ENCODE results near the gene LIME1.
"Not testable (repeated sequence)": the region's sequence is repeated elsewhere in the genome, so short reads cannot be mapped to it uniquely, and the experiment has no call there.

Gene LIME1

GRCh38 chr20:63708301-63709148 lies 27.9 kb upstream of the LIME1 start:
- no peak for DNase-seq

- no peak for DNase-seq
Measured at GRCh38 chr20:63709149-63709527, 27.3 kb upstream of the LIME1 start.

DNA sequence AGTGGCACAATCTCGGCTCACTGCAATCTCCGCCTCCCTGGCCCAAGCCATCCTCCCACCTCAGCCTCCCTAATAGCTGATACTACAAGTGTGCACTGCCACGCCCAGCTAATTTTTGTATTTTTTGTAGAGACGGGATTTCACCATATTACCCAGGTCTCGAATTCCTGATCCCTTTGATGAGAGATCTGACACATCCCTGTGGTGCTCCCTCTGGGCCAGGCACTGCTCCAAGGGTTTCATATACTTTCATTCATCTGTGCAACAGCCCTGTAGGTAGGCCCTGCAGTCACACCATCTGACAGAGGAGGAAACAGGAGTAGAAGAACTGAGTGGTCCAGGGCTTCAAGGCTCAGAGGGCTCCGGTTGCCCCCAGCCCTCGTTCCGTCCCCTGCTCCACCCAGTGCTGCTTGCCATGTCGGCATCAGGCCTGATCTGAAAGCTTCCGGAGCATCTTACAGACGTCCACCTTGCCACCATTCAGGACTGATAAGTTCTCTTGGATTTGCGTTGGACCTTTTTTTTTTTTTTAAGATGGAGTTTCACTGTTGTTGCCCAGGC lies 25.3 kb upstream of the LIME1 start:
- DNase-seq = no peak

DNA sequence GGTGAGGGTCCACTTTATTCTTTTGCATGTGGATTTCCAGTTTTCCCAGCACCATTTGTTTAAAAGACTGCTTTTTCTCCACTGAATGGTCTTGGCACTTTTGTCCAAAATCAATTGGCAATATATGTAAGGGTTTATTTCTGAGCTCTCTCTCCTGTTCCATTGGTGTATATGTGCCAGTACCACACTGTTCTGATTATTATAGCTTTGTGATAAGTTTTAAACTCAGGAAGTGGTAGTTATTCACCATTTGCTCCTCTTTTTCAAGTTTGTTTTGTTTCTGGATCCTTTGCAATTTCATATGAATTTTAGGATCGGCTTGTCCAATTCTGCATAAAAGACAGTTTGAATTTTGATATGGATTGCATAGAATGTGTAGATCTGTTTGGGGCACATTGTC lies 24.3 kb upstream of the LIME1 start:
- DNase-seq = no peak

GRCh38 chr20:63714858-63715257 lies 21.6 kb upstream of the LIME1 start:
- no peak for DNase-seq

DNA sequence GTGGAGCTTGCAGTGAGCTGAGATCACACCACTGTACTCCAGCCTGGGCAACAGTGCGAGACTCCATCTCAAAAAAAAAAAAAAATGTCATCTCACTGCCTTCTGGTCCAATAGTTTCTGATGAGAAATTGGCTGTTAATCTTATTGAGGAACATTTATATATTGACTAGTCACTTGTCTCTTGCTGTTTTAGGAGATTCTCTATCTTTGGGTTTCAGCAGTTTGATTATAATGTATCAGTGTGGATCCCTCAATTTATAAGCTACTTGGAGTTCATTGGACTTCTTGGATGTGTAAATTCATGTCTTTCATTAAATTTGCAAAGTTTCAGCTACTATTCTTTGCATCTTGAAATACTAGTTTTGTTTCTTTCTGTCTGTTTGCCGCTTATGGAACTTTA lies 17.5 kb upstream of the LIME1 start:
- no peak for DNase-seq

GRCh38 chr20:63722967-63723622 lies 13.4 kb upstream of the LIME1 start:
- not testable (repeated sequence) for DNase-seq

- DNase-seq = not testable (repeated sequence)
Measured at GRCh38 chr20:63730189-63730733, 6.2 kb upstream of the LIME1 start.

- DNase-seq = no peak
Measured at GRCh38 chr20:63731410-63731809, 5.1 kb upstream of the LIME1 start.

DNA sequence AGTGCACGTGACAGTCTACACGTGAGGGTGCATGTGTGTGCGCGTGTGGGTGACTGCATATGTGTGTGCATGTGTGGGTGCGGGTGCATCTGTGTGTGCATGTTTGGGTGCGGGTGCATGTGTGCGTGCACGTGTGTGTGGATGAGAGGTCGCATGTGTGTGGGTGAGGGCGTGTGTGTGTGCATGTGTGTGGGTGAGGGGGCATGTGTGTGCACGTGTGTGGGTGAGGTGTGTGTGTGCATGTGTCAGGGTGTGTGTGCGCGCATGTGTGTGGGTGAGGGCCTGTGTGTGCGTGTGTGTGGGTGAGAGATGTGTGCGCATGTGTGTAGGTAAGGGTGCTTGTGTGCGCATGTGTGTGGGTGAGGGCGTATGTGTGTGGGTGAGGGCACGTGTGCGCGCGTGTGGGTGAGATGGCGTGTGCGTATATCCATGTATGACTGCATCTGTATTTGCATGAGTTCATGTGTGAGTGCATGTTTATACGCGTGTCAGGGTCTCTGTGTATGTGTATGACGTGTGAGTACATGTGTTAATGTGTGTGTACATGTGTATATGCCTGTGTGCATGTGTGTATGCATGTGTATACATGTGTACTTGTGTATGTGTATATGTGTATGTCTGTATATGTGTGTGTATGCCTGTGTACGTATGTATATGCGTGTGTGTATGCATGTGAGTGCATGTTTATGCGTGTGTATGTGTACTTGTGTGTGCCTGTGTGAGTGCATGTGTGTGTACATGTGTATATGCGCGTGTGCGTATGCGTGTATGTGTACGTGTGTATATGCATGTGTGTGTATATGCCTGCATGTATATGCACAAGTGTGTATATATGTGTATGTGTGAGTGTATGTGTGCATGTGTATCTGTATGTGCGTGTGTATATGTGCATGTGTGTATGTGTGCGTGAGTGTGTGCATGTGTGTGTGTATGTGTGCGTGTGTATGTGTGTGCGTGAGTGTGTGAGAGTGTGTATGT lies 4.1 kb upstream of the LIME1 start:
- no peak for DNase-seq

DNA sequence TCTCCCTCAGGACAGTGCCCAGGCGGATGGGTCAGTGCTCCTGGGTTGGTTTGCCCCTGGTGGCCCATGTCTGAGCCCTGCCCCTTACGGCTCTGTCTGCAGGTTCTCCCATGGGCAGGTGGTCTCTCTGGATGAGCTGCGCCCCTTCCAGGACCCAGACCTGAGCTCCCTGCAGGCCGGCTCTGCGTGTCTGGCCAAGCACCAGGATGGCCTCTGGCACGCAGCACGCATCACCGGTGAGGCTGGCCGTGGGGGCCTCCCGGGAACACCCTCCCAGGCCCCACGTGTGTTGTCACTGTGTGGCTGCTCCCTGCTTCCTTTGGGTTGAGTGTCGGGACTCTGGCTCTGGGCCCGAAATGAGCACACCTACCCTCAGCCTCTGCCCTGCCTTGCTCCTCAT lies 3.3 kb upstream of the LIME1 start:
- DNase-seq = no peak

GRCh38 chr20:63733579-63734081 lies 2.8 kb upstream of the LIME1 start:
- no peak for DNase-seq

- no peak for DNase-seq
Measured at GRCh38 chr20:63734111-63734945, 2.1 kb upstream of the LIME1 start.

DNA sequence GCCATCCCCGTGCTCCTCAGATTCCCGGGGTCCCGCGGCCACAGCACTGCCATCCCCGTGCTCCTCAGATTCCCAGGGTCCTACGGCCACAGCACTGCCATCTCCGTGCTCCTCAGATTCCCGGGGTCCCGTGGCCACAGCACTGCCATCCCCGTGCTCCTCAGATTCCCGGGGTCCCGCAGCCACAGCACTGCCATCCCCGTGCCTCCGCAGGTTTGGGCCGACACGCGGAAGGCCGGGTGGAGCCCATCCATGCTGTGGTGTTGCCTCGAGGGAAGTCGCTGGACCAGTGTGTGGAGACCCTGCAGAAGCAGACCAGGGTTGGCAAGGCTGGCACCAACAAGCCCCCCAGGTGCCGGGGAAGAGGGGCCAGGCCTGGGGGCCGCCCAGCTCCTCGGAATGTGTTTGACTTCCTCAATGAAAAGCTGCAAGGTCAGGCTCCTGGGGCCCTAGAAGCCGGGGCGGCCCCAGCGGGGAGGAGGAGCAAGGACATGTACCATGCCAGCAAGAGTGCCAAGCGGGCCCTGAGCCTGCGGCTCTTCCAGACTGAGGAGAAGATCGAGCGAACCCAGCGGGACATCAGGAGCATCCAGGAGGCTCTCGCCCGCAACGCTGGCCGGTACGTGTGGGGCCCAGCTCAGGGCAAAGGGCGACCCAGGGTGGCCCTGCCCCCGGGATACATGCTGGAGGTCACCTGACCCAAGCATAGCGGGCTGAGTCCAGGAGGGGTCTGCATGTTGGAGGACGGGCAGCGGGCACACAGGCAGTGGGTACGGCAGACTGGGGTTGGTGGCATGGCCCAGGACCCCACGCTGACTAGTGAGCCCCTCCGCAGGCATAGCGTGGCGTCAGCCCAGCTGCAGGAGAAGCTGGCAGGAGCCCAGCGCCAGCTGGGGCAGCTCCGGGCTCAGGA lies 1.3 kb upstream of the LIME1 start:
- DNase-seq = no peak

- peak in 1 of 4 experiments; percentile 27 for DNase-seq
Measured at GRCh38 chr20:63736893-63737694, 630 bp downstream of the LIME1 start.

DNA sequence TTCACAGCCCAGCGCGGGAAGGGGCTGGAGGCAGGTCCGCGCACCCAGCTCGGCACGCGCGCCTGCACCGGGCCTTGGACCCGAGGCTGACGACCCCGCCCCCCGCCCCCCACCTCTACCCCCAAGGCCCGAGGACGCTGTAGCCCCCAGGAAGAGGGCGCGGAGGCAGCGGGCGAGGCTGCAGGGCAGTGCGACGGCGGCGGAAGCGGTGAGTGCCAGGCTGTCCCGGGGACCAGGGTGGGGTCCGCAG lies 1.2 kb downstream of the LIME1 start:
- DNase-seq = no peak

- no peak for DNase-seq
Measured at GRCh38 chr20:63737945-63738686, 1.7 kb downstream of the LIME1 start.

DNA sequence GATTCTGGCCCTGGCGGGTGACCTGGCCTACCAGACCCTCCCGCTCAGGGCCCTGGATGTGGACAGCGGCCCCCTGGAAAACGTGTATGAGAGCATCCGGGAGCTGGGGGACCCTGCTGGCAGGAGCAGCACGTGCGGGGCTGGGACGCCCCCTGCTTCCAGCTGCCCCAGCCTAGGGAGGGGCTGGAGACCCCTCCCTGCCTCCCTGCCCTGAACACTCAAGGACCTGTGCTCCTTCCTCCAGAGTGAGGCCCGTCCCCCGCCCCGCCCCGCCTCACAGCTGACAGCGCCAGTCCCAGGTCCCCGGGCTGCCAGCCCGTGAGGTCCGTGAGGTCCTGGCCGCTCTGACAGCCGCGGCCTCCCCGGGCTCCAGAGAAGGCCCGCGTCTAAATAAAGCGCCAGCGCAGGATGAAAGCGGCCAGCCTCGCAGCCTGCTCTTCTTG lies 2.2 kb downstream of the LIME1 start:
- DNase-seq = no peak

Data from activated CD4-positive, CD25-positive, alpha-beta regulatory T cell (primary cell).